IPS-15b (cell line): ENCODE results near the gene ANO2.

ENCODE experiments used
- H3K27me3 ChIP-seq: one replicate; pipeline ENCODE4 v1.6.1; 2013; ENCODE audit warnings: low read length; ENCODE audit not compliant: control insufficient read depth, insufficient read depth
- H3K36me3 ChIP-seq: one replicate; pipeline ENCODE4 v1.6.1; 2013; ENCODE audit warnings: low read length; ENCODE audit not compliant: control insufficient read depth, insufficient read depth
- H3K4me1 ChIP-seq: one replicate; pipeline ENCODE4 v1.6.1; 2013; ENCODE audit warnings: mild to moderate bottlenecking, low read length; ENCODE audit not compliant: control insufficient read depth, insufficient read depth
- H3K4me3 ChIP-seq: one replicate; pipeline ENCODE4 v1.5.1; 2013; ENCODE audit warnings: low read depth, low read length
- H3K9ac ChIP-seq: one replicate; pipeline ENCODE4 v1.6.1; 2013; ENCODE audit warnings: low read depth, mild to moderate bottlenecking, low read length
- H3K9me3 ChIP-seq: one replicate; pipeline ENCODE4 v1.6.1; 2013; ENCODE audit warnings: mild to moderate bottlenecking, low read length; ENCODE audit not compliant: control insufficient read depth, insufficient read depth

ANO2 gene

GRCh38 chr12:5873281-5873919 lies 71.7 kb downstream of the ANO2 start:
- H3K36me3 ChIP-seq: no peaks in the 10 kb centered on the region
- H3K4me1 ChIP-seq: peaks cover 4% of the 10 kb centered on the region
- no peaks in the 10 kb centered on the region for H3K9me3 ChIP-seq
- H3K4me3 ChIP-seq: no peak overlapping the region
- H3K27me3 ChIP-seq: no peaks in the 10 kb centered on the region
- no peak overlapping the region for H3K9ac ChIP-seq

DNA sequence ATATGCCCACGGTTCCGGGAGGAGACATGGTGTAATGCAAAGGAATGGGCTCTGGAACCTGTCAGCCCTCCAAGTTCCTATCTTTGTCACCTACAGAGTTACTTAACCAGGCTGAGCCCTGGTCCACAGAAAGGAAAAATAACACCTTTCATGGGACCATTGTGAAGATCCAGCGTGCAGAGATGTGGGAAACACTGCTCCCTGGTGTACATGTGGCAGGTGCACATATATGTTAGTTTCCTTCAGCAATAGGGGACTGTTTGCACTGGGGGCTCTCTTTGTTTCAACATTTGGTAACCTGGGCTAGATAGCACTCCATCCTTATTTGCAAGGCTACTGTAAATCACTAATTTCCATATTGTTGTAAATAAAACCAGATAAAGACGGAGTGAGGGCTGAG lies 72.3 kb downstream of the ANO2 start:
- Histone ChIP-seq H3K4me1 (peaks cover 4% of the 10 kb centered on the region), H3K9me3 (no peaks in the 10 kb centered on the region), H3K36me3 (no peaks in the 10 kb centered on the region), H3K9ac (no peak overlapping the region), H3K4me3 (no peak overlapping the region), H3K27me3 (no peaks in the 10 kb centered on the region)

GRCh38 chr12:5871741-5872140 lies 73.3 kb downstream of the ANO2 start:
- no peaks in the 10 kb centered on the region for H3K27me3 ChIP-seq
- H3K4me1 ChIP-seq: peaks cover 4% of the 10 kb centered on the region
- no peak overlapping the region for H3K4me3 ChIP-seq
- no peak overlapping the region for H3K9ac ChIP-seq
- H3K9me3 ChIP-seq: no peaks in the 10 kb centered on the region
- no peaks in the 10 kb centered on the region for H3K36me3 ChIP-seq

DNA sequence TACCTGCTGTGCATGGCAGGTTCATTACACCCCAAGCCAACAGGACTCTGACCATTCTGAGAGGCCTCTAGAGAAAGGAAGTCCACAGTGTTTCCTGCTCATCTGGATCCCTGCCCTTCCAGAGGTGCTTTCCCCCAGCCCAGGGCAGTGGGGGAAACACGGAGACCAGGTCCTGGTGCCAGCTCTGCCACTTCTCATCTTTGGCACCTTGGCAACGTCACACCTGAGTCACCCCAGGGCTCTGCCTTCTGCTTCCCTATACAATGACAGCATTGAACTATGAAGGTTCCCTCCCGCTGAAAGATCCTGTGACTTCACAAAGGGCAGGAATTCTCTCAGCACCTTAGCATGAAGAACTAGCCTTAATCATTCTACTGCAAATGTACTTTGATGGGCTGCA lies 74.9 kb downstream of the ANO2 start:
- no peaks in the 10 kb centered on the region for H3K9me3 ChIP-seq
- no peak overlapping the region for H3K4me3 ChIP-seq
- H3K36me3 ChIP-seq: no peaks in the 10 kb centered on the region
- peaks cover 4% of the 10 kb centered on the region for H3K4me1 ChIP-seq
- no peaks in the 10 kb centered on the region for H3K27me3 ChIP-seq
- H3K9ac ChIP-seq: no peak overlapping the region

DNA sequence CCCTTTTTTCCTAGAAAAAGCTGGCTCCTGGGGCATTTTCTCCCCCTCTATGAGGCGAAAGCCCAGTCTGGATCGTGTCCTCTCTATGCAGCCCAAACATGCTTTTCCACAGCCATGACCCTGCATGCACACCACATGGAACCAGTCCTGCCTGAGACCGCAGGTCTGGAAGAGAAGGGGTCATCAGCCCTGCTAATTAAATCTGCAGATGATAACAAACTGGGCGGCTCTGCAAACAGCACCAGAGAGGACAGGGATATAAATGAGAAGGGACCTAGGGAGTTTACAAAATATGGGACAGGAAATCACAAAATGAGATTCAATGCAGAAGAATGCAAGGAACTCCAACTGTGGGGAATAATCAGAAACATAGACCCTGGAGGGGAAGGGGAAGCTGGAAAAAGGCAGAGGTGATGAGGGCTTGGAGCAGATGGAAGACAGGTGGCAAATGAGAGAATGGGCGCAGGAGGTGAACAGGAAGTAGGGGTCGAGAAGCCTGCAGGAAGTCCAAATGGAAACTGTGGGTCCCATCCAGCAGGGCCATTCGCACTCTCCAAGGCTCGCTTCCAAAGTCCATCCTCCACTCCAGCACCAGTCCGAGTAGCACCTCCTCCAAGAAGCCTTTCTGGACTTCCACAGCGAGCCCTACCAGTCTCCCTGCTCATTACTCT lies 76.3 kb downstream of the ANO2 start:
- Histone ChIP-seq H3K27me3 (no peaks in the 10 kb centered on the region), H3K36me3 (no peaks in the 10 kb centered on the region), H3K9ac (no peak overlapping the region), H3K4me3 (no peak overlapping the region), H3K4me1 (peaks cover 4% of the 10 kb centered on the region), H3K9me3 (no peaks in the 10 kb centered on the region)

DNA sequence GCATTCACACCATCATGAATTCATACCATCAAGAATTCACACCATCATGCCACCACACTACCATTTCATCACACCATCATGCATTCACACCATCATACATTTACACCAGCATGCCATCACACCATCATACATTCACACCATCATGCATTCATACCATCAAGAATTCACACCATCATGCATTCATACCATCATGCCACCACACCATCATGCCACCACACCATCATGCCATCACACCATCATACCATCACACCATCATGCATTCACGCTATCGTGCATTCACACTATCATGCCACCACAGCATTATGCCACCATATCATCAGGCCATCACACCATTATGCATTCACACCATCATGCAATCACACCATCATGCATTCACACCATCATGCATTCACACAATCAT lies 79.7 kb downstream of the ANO2 start:
- Histone ChIP-seq H3K9me3 (no peaks in the 10 kb centered on the region), H3K9ac (no peak overlapping the region), H3K4me3 (no peak overlapping the region), H3K4me1 (no peaks in the 10 kb centered on the region), H3K27me3 (no peaks in the 10 kb centered on the region), H3K36me3 (no peaks in the 10 kb centered on the region)

- H3K36me3 ChIP-seq: no peaks in the 10 kb centered on the region
- no peaks in the 10 kb centered on the region for H3K4me1 ChIP-seq
- no peak overlapping the region for H3K9ac ChIP-seq
- no peak overlapping the region for H3K4me3 ChIP-seq
- no peaks in the 10 kb centered on the region for H3K9me3 ChIP-seq
- no peaks in the 10 kb centered on the region for H3K27me3 ChIP-seq
Observed at GRCh38 chr12:5864972-5865371, 80.1 kb downstream of the ANO2 start.

GRCh38 chr12:5864301-5864700 lies 80.8 kb downstream of the ANO2 start:
- Histone ChIP-seq H3K27me3 (no peaks in the 10 kb centered on the region), H3K4me1 (no peaks in the 10 kb centered on the region), H3K36me3 (no peaks in the 10 kb centered on the region), H3K9ac (no peak overlapping the region), H3K9me3 (no peaks in the 10 kb centered on the region), H3K4me3 (no peak overlapping the region)

GRCh38 chr12:5861416-5861815 lies 83.6 kb downstream of the ANO2 start:
- no peak overlapping the region for H3K9ac ChIP-seq
- H3K36me3 ChIP-seq: no peaks in the 10 kb centered on the region
- H3K27me3 ChIP-seq: peaks cover 5% of the 10 kb centered on the region
- no peaks in the 10 kb centered on the region for H3K9me3 ChIP-seq
- peaks cover 7% of the 10 kb centered on the region for H3K4me1 ChIP-seq
- H3K4me3 ChIP-seq: no peak overlapping the region

DNA sequence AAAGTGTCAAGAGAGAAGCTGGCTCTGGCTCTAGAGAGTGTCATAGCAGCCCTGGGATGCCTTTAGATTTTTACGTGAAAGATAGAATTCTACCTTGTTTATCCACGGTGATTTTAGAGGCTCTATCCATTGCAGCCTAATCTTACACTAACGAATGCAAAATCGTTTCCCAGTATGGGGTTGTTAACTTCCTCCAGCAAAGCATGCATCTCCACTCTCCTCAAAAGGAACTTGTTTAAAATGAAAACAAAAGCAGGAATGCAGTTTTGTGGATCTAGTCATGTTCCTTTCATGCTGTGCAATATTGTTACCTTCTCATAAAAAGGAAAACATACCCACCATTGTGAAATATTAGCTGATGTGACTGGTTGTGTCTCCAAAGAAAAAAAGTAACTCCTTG lies 88.4 kb downstream of the ANO2 start:
- Histone ChIP-seq H3K4me3 (no peak overlapping the region), H3K9me3 (no peaks in the 10 kb centered on the region), H3K36me3 (no peaks in the 10 kb centered on the region), H3K9ac (no peak overlapping the region), H3K27me3 (peaks cover 26% of the 10 kb centered on the region), H3K4me1 (peaks cover 15% of the 10 kb centered on the region)

GRCh38 chr12:5846950-5847349 lies 98.1 kb downstream of the ANO2 start:
- Histone ChIP-seq H3K9me3 (no peaks in the 10 kb centered on the region), H3K9ac (no peak overlapping the region), H3K36me3 (no peaks in the 10 kb centered on the region), H3K4me3 (no peak overlapping the region), H3K27me3 (no peaks in the 10 kb centered on the region), H3K4me1 (no peaks in the 10 kb centered on the region)

DNA sequence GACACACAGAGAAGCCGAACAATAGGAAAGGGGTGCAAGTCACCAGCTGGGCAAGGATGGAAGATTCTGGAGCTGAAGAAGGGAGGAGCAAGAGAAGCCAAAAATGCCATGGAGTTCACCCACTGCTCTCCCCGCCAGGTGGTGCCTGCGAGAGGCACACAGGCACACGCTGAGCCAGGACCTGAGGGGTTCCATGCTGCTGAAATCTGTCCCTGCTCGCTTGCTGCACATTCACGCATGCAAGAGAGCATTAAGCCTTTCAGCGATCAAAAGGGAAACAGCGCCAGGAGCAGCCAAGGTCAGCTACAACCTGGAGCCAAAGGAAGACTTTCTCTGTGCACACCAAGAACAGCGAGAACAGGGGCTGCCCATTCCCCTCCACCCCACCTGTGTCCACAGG lies 104.1 kb downstream of the ANO2 start:
- Histone ChIP-seq H3K9me3 (no peaks in the 10 kb centered on the region), H3K4me1 (no peaks in the 10 kb centered on the region), H3K4me3 (no peak overlapping the region), H3K27me3 (no peaks in the 10 kb centered on the region), H3K9ac (no peak overlapping the region), H3K36me3 (no peaks in the 10 kb centered on the region)
